IMR-90 (cell line): Measurements from ENCODE around the gene RPUSD1.

Experiments
- BHLHE40 ChIP-seq: fragments of 150-350 bp; IDR thresholded peaks from 2 replicates; pipeline ENCODE4 v1.6.1; 2016; ENCODE audit warnings: mild to moderate bottlenecking, low read depth, low read length
- CEBPB ChIP-seq: IDR thresholded peaks from 2 replicates; pipeline ENCODE4 v1.6.1; 2012; ENCODE audit warnings: low read depth, low read length, improper control_type of control experiment
- CHD1 ChIP-seq: IDR thresholded peaks from 2 replicates; pipeline ENCODE4 v1.6.1; 2012; ENCODE audit warnings: low read depth, low read length, improper control_type of control experiment
- CTCF ChIP-seq: conservative IDR thresholded peaks from 2 replicates; pipeline ENCODE4 v1.5.1; 2012; ENCODE audit warnings: mild to moderate bottlenecking, low read depth, low read length, improper control_type of control experiment
- ELK1 ChIP-seq: fragments of 150-350 bp; IDR thresholded peaks from 2 replicates; pipeline ENCODE4 v1.6.1; 2016; ENCODE audit warnings: low read depth, mild to moderate bottlenecking, low read length, moderate library complexity, borderline replicate concordance
- FOS ChIP-seq: fragments of 150-350 bp; IDR thresholded peaks from 2 replicates; pipeline ENCODE4 v1.6.1; 2016; ENCODE audit warnings: low read depth, low read length
- MAZ ChIP-seq: IDR thresholded peaks from 2 replicates; pipeline ENCODE4 v1.6.1; 2012; ENCODE audit warnings: low read depth, mild to moderate bottlenecking, low read length, improper control_type of control experiment, moderate library complexity, borderline replicate concordance
- POLR2A ChIP-seq: IDR thresholded peaks from 2 replicates; pipeline ENCODE4 v1.6.1; 2012; ENCODE audit warnings: mild to moderate bottlenecking, low read depth, low read length
- RCOR1 ChIP-seq: IDR thresholded peaks from 2 replicates; pipeline ENCODE4 v1.6.1; 2012; ENCODE audit warnings: mild to moderate bottlenecking, low read length, improper control_type of control experiment; ENCODE audit not compliant: insufficient replicate concordance
- RFX5 ChIP-seq: IDR thresholded peaks from 2 replicates; pipeline ENCODE4 v1.8.0; 2012; ENCODE audit warnings: low read depth, mild to moderate bottlenecking, low read length, moderate library complexity
- SMC3 ChIP-seq: fragments of 150-350 bp; IDR thresholded peaks from 2 replicates; pipeline ENCODE4 v1.6.1; 2016; ENCODE audit warnings: low read depth, mild to moderate bottlenecking, antibody characterized with exemption, low read length, moderate library complexity
- USF2 ChIP-seq: fragments of 150-350 bp; IDR thresholded peaks from 2 replicates; pipeline ENCODE4 v1.6.1; 2017; ENCODE audit warnings: mild to moderate bottlenecking, antibody characterized with exemption, low read length, low read depth

GRCh38 chr16:775236-775796 lies 12.9 kb downstream of the RPUSD1 start:
- no peak for TF ChIP-seq CTCF
- no peak for TF ChIP-seq POLR2A
- no peak for TF ChIP-seq SMC3
- TF ChIP-seq FOS: no peak
- no peak for TF ChIP-seq CHD1
- no peak for TF ChIP-seq USF2
- no peak for TF ChIP-seq RFX5
- no peak for TF ChIP-seq CEBPB
- TF ChIP-seq MAZ: no peak
- no peak for TF ChIP-seq ELK1
- no peak for TF ChIP-seq RCOR1
- TF ChIP-seq BHLHE40: no peak
